HG03095 (cell line): ENCODE measurements around the gene EHMT2.
"Not testable (repeated sequence)": the region's sequence is repeated elsewhere in the genome, so short reads cannot be mapped to it uniquely, and the experiment has no call there.

Source experiments
- ATAC-seq: cut with Tn5 transposase; IDR thresholded peaks from one replicate; pipeline ENCODE4 v1.9.1; 2021; ENCODE audit warnings: moderate library complexity; ENCODE audit not compliant: unreplicated experiment

Gene EHMT2

GRCh38 chr6:31897612-31898382 lies at the start of gene EHMT2:
TSS of gene EHMT2 (minus strand) at chr6:31897698. CDS start at chr6:31897677, 21 bp downstream.
- ATAC-seq, result peak; percentile 51

- no peak for ATAC-seq
Measured at GRCh38 chr6:31947070-31947675, 49.7 kb upstream of the EHMT2 start.

GRCh38 chr6:31946370-31946885 lies 48.9 kb upstream of the EHMT2 start:
- ATAC-seq, result no peak

- no peak for ATAC-seq
Measured at GRCh38 chr6:31945507-31946369, 48.2 kb upstream of the EHMT2 start, which contains the start of gene CFB. TSS of gene CFB (plus strand) at chr6:31946095. CDS start at chr6:31946222, 127 bp downstream.

GRCh38 chr6:31945154-31945506 lies 47.6 kb upstream of the EHMT2 start:
- no peak for ATAC-seq

GRCh38 chr6:31943742-31944141 lies 46.2 kb upstream of the EHMT2 start:
- no peak for ATAC-seq

GRCh38 chr6:31940256-31940664 lies 42.8 kb upstream of the EHMT2 start:
- no peak for ATAC-seq

- ATAC-seq, result no peak
Measured at GRCh38 chr6:31935823-31936222, 38.3 kb upstream of the EHMT2 start.

- ATAC-seq, result no peak
Measured at GRCh38 chr6:31935021-31935420, 37.5 kb upstream of the EHMT2 start.

GRCh38 chr6:31933537-31933936 lies 36.0 kb upstream of the EHMT2 start:
- ATAC-seq, result no peak

GRCh38 chr6:31932137-31932536 lies 34.6 kb upstream of the EHMT2 start:
- not testable (repeated sequence) for ATAC-seq

- no peak for ATAC-seq
Measured at GRCh38 chr6:31930962-31931361, 33.5 kb upstream of the EHMT2 start.

- no peak for ATAC-seq
Measured at GRCh38 chr6:31928672-31928939, 31.1 kb upstream of the EHMT2 start.

- ATAC-seq, result no peak
Measured at GRCh38 chr6:31927863-31928671, 30.6 kb upstream of the EHMT2 start.

- ATAC-seq, result no peak
Measured at GRCh38 chr6:31927242-31927862, 29.9 kb upstream of the EHMT2 start, which contains the start of gene C2. TSS of gene C2 (plus strand) at chr6:31927717. CDS start at chr6:31927753, 36 bp downstream.

GRCh38 chr6:31922942-31923341 lies 25.4 kb upstream of the EHMT2 start:
- ATAC-seq, result no peak

GRCh38 chr6:31920811-31921210 lies 23.3 kb upstream of the EHMT2 start:
- no peak for ATAC-seq

GRCh38 chr6:31919624-31920303 lies 22.3 kb upstream of the EHMT2 start:
- ATAC-seq, result no peak

- ATAC-seq, result no peak
Measured at GRCh38 chr6:31918069-31918720, 20.7 kb upstream of the EHMT2 start.
